Endothelial cell of umbilical vein (primary cell): ENCODE data around the gene KCNG2.

Source experiments
- EZH2 ChIP-seq: IDR thresholded peaks from 2 replicates; pipeline ENCODE4 v1.6.1; 2012; ENCODE audit warnings: borderline replicate concordance, low read depth, mild to moderate bottlenecking, moderate library complexity, low read length, inconsistent platforms; ENCODE audit not compliant: severe bottlenecking
- POLR2A ChIP-seq: IDR thresholded peaks from 2 replicates; pipeline ENCODE4 v1.6.1; 2012; ENCODE audit warnings: low read depth, mild to moderate bottlenecking, control low read depth, low read length
- TF ChIP-seq, protein P1 (sequence below), 2 donors: IDR thresholded peaks; 1 replicate in 1 of 2; 2 replicates in 1 of 2; pipeline ENCODE4 v1.5.1; 2011; ENCODE audit warnings: low read length in 2 of 2, mild to moderate bottlenecking in 2 of 2, moderate library complexity in 2 of 2, control low read depth in 1 of 2, inconsistent platforms in 1 of 2, low read depth in 1 of 2; ENCODE audit not compliant: insufficient read depth in 1 of 2; ENCODE audit errors: extremely low read depth in 1 of 2

DNA sequence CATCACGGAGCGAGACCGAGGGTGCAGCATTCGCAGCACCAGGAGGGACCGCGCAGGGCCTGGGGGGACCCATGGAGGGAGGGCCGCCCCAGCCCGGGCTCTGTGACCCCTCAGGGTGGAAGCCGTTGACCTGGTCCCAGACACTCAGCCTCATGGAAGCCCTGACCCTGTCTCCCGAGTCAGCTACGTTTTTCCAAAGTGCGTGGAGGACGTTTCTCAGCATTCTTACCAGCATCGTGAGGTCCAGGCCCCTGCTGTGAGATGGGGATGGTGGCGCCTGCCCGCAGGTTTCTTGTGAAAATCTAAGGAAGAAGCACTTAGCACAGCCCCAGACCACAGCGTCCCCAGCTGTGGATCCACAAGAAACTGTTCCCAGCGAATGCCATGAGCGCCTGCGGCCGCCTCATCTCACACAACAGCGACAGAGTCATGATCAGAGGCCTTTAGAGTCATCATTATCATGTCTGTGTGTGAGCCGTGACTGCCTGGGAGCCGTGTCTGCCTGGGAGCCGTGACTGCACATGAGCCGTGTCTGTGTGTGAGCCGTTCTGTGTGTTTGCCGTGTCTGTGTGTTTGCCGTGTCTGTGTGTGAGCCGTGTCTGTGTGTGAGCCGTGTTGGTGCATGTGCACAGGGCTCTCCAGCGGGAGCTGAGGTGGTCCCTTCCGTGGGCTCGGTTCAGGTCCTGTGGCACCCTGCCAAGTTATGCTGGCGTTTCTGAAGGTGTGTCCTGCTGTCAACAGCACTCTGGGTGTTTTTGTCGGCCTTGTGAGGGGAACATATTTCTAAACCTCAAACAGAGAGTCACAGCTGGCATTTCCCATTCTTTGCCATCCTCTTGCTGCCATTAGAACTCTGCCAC, 49.2 kb upstream of the KCNG2 start:
- TF ChIP-seq, protein P1, sequence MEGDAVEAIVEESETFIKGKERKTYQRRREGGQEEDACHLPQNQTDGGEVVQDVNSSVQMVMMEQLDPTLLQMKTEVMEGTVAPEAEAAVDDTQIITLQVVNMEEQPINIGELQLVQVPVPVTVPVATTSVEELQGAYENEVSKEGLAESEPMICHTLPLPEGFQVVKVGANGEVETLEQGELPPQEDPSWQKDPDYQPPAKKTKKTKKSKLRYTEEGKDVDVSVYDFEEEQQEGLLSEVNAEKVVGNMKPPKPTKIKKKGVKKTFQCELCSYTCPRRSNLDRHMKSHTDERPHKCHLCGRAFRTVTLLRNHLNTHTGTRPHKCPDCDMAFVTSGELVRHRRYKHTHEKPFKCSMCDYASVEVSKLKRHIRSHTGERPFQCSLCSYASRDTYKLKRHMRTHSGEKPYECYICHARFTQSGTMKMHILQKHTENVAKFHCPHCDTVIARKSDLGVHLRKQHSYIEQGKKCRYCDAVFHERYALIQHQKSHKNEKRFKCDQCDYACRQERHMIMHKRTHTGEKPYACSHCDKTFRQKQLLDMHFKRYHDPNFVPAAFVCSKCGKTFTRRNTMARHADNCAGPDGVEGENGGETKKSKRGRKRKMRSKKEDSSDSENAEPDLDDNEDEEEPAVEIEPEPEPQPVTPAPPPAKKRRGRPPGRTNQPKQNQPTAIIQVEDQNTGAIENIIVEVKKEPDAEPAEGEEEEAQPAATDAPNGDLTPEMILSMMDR (IDR thresholded peaks at IDR 0.05; ENCODE audit: extremely low read depth in 1 of 2, insufficient read depth in 1 of 2, low read depth in 1 of 2, low read length in 2 of 2), result no peak
- no peak for TF ChIP-seq EZH2
- no peak for TF ChIP-seq POLR2A
